ENCODE results near the gene CELSR3. TPM values are rescaled to one million over a fixed set of nuclear protein-coding genes. Genes with fewer than 3 reads are reported as not detected.

The CELSR3 gene
- total and polyA plus RNA-seq, 8 donors: 0.51 to 13.9 (median 1.4) TPM

DNA sequence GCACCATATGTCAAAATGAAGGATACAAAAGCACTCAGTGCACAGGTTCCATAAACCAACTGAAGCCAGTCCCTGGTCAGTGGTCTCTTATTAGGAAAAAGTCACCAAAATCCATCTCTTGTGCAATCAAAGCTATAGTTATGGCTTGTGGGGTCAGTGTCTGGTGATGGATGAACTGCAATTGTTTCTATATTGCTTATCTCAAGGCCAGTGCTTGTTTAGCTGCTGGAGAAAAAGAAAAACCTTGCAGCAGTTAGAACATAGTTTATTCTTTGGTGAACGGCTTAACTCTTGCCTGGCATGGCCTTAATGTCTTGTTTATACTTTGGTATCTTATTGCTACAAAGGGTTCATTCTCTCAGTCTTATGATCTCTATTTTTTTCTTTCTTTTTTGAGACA is 50.4 kb downstream of the CELSR3 start:
- no peaks in the 10 kb centered on the region for H3K9me3 ChIP-seq
- no peaks in the 10 kb centered on the region for H3K36me3 ChIP-seq
- intact Hi-C loops (cut with DNase I): no loop called here
- no peak for DNase-seq
- 33 to 40% methylated on average over 1 of the region's 1 CpG for WGBS, 2 donors
- TF ChIP-seq, protein P1, sequence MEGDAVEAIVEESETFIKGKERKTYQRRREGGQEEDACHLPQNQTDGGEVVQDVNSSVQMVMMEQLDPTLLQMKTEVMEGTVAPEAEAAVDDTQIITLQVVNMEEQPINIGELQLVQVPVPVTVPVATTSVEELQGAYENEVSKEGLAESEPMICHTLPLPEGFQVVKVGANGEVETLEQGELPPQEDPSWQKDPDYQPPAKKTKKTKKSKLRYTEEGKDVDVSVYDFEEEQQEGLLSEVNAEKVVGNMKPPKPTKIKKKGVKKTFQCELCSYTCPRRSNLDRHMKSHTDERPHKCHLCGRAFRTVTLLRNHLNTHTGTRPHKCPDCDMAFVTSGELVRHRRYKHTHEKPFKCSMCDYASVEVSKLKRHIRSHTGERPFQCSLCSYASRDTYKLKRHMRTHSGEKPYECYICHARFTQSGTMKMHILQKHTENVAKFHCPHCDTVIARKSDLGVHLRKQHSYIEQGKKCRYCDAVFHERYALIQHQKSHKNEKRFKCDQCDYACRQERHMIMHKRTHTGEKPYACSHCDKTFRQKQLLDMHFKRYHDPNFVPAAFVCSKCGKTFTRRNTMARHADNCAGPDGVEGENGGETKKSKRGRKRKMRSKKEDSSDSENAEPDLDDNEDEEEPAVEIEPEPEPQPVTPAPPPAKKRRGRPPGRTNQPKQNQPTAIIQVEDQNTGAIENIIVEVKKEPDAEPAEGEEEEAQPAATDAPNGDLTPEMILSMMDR (IDR thresholded peaks at IDR 0.05): no peak
- H3K4me3 ChIP-seq: no peak overlapping the region
- ATAC-seq: no peak
- no peaks in the 10 kb centered on the region for H3K27me3 ChIP-seq
- no peak for FAIRE-seq
- peaks cover 8% of the 10 kb centered on the region in 3 donors for H3K4me1 ChIP-seq
- H3K27ac ChIP-seq: no peak overlapping the region

DNA sequence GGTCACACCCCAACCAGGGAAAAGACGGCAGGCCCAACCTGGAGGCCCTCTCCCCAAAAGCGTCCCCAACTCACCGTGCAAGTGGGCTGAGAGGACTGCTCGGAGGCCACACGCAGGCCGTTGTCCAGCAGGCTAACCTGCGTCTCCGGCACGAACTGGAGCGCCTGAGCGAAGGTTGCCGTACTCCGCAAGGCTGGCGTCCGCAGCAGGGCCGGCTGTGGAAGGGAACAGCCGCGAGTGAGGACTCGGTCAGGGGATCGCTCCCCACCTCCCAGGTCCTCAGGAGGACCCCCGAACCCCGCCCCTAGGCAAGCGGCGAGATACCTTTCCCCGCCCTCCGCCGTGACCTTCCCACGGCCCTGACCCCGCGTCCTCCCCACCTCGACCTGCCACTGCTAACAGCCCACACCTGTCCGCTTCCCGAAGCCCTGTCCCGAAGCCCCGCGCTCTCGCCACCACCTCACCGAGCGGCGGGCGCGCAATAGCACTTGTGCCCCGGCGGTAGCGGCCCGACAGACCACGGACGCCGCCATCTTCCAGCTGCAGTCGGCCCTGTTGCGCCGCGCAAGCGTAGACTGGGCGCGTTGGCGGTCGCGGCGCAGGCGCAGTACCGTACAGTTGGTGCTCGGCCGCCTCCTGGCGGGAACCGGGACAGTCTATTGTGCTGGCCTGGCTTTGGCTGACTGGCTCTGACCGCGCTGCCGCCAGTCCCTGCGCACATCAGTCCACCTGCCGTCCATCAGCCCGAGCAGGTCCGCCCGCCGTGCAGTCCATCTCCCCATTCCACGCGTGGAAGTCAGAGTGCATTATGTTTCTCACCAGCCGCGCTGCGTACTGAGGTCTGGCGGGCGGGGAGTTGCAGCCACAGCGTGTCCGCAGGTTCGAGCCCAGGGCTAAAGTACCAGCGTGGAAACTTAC is 53.3 kb downstream of the CELSR3 start, which contains the start of gene UQCRC1:
TSS of gene UQCRC1 (minus strand) at position 559 of the 918 bp plus-strand sequence. CDS start at position 533, 26 bp downstream.
- no peak for FAIRE-seq
- peak within 1 kb of the TSS; percentile 64 to 94 (median 84) for H3K4me3 ChIP-seq
- TF ChIP-seq, protein P1 (IDR thresholded peaks at IDR 0.05): peak; percentile 55 to 77 (median 70)
- WGBS, 2 donors: 1% methylated on average over 74 to 86 of the region's 86 CpGs
- intact Hi-C loops (cut with DNase I): no loop called here
- H3K27me3 ChIP-seq: no peaks in the 10 kb centered on the region
- H3K27ac ChIP-seq: peak within 1 kb of the TSS; percentile 66 to 77 (median 70)
- peaks cover 5 to 16% (median 6%) of the 10 kb centered on the region in 3 donors for H3K36me3 ChIP-seq
- peaks cover 8% of the 10 kb centered on the region in 3 donors for H3K4me1 ChIP-seq
- peak; percentile 87 to 98 (median 94) for DNase-seq
- peak; percentile 99 to 100 (median 100) for ATAC-seq
- no peaks in the 10 kb centered on the region for H3K9me3 ChIP-seq

DNA sequence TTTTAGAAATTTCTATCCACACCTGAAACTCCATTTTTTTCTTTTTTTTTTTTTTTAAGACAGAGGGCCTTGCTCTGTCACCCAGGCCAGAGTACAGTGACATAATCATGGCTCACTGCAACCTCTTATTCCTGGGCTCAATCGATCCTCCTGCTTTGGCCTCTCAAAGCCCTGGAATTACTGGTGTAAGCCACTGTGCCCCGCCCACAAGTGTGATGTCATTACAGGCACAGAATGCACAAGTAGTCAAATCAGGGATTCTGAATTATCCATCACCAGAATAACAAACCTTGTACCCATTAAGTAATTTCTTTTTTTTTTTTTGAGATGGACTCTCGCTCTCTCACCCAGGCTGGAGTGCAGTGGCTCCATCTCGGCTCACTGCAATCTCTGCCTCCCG is 55.2 kb downstream of the CELSR3 start:
- Histone ChIP-seq H3K4me3 (no peak overlapping the region), H3K27ac (no peak overlapping the region), H3K27me3 (no peaks in the 10 kb centered on the region), H3K4me1 (peaks cover 8% of the 10 kb centered on the region in 3 donors), H3K9me3 (no peaks in the 10 kb centered on the region), H3K36me3 (peaks cover 6 to 32% (median 21%) of the 10 kb centered on the region in 3 donors)
- intact Hi-C loops (cut with DNase I): no loop called here
- ATAC-seq (no peak), DNase-seq (no peak), FAIRE-seq (no peak)
- 95 to 96% methylated on average over 5 of the region's 5 CpGs for WGBS, 2 donors
- TF ChIP-seq, protein P1 (IDR thresholded peaks at IDR 0.05): no peak

DNA sequence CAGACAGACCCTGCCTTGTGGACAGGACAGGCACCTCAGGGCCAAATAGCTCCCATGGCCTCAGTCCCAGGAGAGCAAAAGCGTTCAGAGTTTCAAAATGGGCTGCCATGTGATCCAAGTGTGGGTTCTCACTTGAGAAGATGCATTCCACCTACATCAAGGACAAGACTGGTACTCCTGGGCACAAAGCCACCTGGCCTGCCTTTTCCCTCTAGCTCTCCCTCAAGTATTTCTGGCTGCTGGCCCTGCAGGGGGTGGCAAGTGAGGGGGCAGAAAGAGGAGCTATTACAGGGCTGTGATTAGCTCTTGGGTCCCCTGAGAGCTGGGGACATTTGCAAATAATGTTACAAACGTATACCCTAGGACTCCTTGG is 61.1 kb downstream of the CELSR3 start:
- TF ChIP-seq, protein P1 (IDR thresholded peaks at IDR 0.05): no peak
- Histone ChIP-seq H3K27me3 (no peaks in the 10 kb centered on the region), H3K36me3 (peaks cover 9 to 66% (median 44%) of the 10 kb centered on the region in 3 donors), H3K4me3 (no peak overlapping the region), H3K9me3 (no peaks in the 10 kb centered on the region), H3K27ac (no peak overlapping the region), H3K4me1 (no peaks in the 10 kb centered on the region)
- DNase-seq: no peak
- FAIRE-seq: no peak
- intact Hi-C loops (cut with DNase I): no loop called here
- ATAC-seq: no peak
- 65 to 93% methylated on average over 2 of the region's 2 CpGs for WGBS, 2 donors
